Measurements from ENCODE around the gene NOTUM. TPM values are rescaled to one million over a fixed set of nuclear protein-coding genes. Genes with fewer than 3 reads are reported as not detected.

The NOTUM gene
- total RNA-seq, 1 donor from 2014 or later = 0.60 TPM

- H3K36me3 Mint-ChIP-seq (ENCODE audit: insufficient read depth) = peaks cover 12% of the 10 kb centered on the region
- H3K4me3 Mint-ChIP-seq (ENCODE audit: low read depth) = no peak overlapping the region
- no peak overlapping the region for H3K27ac Mint-ChIP-seq
- H3K27me3 Mint-ChIP-seq = peaks cover 9% of the 10 kb centered on the region
- H3K4me1 Mint-ChIP-seq (ENCODE audit: low read depth) = no peaks in the 10 kb centered on the region
- no peaks in the 10 kb centered on the region for H3K9me3 Mint-ChIP-seq (ENCODE audit: low read depth)
- no peak for TF ChIP-seq CTCF (IDR thresholded peaks at IDR 0.05; ENCODE audit: unreplicated experiment)
- DNase-seq (ENCODE audit: low spot score, unreplicated experiment) = no peak
Measured at GRCh38 chr17:81903415-81903831, 57.6 kb downstream of the NOTUM start.

- Mint-ChIP-seq H3K36me3 (ENCODE audit: insufficient read depth) (peaks cover 14% of the 10 kb centered on the region), H3K27ac (no peak overlapping the region), H3K4me1 (ENCODE audit: low read depth) (no peaks in the 10 kb centered on the region), H3K9me3 (ENCODE audit: low read depth) (no peaks in the 10 kb centered on the region), H3K27me3 (peaks cover 9% of the 10 kb centered on the region), H3K4me3 (ENCODE audit: low read depth) (no peak overlapping the region)
- DNase-seq (ENCODE audit: low spot score, unreplicated experiment) = no peak
- no peak for TF ChIP-seq CTCF (IDR thresholded peaks at IDR 0.05; ENCODE audit: unreplicated experiment)
Measured at GRCh38 chr17:81902653-81903414, 58.2 kb downstream of the NOTUM start.

Other genes starting within 250 kb of the NOTUM start
- gene SLC25A10, start 248.9 kb downstream of the NOTUM start, total RNA-seq = 36.9 and 40.9 TPM in 2 replicates
- gene GCGR, start 157.0 kb downstream of the NOTUM start, total RNA-seq = 2.1 and 2.2 TPM in 2 replicates
- gene MCRIP1, start 127.9 kb downstream of the NOTUM start, total RNA-seq = 138 and 157 TPM in 2 replicates
- not detected in 2 replicates for gene PPP1R27, start 126.1 kb downstream of the NOTUM start, total RNA-seq
- 467 and 484 TPM in 2 replicates for gene P4HB, start 100.7 kb downstream of the NOTUM start, total RNA-seq
- gene ARHGDIA, start 89.8 kb downstream of the NOTUM start, total RNA-seq = 239 and 248 TPM in 2 replicates
- 98.9 and 99.7 TPM in 2 replicates for gene ALYREF, start 69.6 kb downstream of the NOTUM start, total RNA-seq
- 137 and 139 TPM in 2 replicates for gene ANAPC11, start 69.5 kb downstream of the NOTUM start, total RNA-seq
- 0.78 and 1.7 TPM in 2 replicates for gene NPB, start 58.9 kb downstream of the NOTUM start, total RNA-seq
- gene PCYT2, start 49.8 kb downstream of the NOTUM start, total RNA-seq = 93.2 and 95.2 TPM in 2 replicates
- 32.4 and 34.0 TPM in 2 replicates for gene SIRT7, start 43.0 kb downstream of the NOTUM start, total RNA-seq
- gene MAFG, start 33.5 kb downstream of the NOTUM start, total RNA-seq = 29.5 and 30.2 TPM in 2 replicates
- 65.0 and 65.6 TPM in 2 replicates for gene PYCR1, start 23.9 kb downstream of the NOTUM start, total RNA-seq
- gene MYADML2, start 14.0 kb downstream of the NOTUM start, total RNA-seq = not detected in 2 replicates
- gene ASPSCR1, start 16.4 kb upstream of the NOTUM start, total RNA-seq = 55.5 and 55.7 TPM in 2 replicates
- gene CENPX, start 61.7 kb upstream of the NOTUM start, total RNA-seq = 64.1 and 66.2 TPM in 2 replicates
- 39.4 and 43.7 TPM in 2 replicates for gene LRRC45, start 62.1 kb upstream of the NOTUM start, total RNA-seq
- 25.2 and 26.2 TPM in 2 replicates for gene RAC3, start 70.5 kb upstream of the NOTUM start, total RNA-seq
- gene DCXR, start 76.5 kb upstream of the NOTUM start, total RNA-seq = 72.2 and 77.6 TPM in 2 replicates
- gene RFNG, start 90.6 kb upstream of the NOTUM start, total RNA-seq = 60.1 and 65.5 TPM in 2 replicates
- 134 and 137 TPM in 2 replicates for gene GPS1, start 90.7 kb upstream of the NOTUM start, total RNA-seq
- gene DUS1L, start 104.6 kb upstream of the NOTUM start, total RNA-seq = 85.2 and 93.8 TPM in 2 replicates
- gene FASN, start 137.0 kb upstream of the NOTUM start, total RNA-seq = 303 and 308 TPM in 2 replicates